ENCODE measurements around the gene IL11. TPM values are rescaled to one million over a fixed set of nuclear protein-coding genes. Genes with fewer than 3 reads are reported as not detected.
A peak's percentile ranks its signal among the peaks of the same experiment; 100 is the strongest.

IL11 gene
- total RNA-seq, 1 experiment from 2014 or later, result 3.9 TPM

- no peak within 1 kb of the TSS for H3T11ph ChIP-seq (ENCODE audit: low read length)
- peak within 1 kb of the TSS; percentile 98 to 100 for H3K4me3 Mint-ChIP-seq
- no peak within 1 kb of the TSS for H3K23ac ChIP-seq (ENCODE audit: insufficient read length, low read depth, low read length)
- TF ChIP-seq CTCF (conservative IDR thresholded peaks at IDR 0.05), result no peak
- no peak within 1 kb of the TSS for H2BK20ac ChIP-seq (ENCODE audit: low read depth, low read length, poor library complexity, severe bottlenecking)
- H3K36me3 Mint-ChIP-seq (ENCODE audit: insufficient read depth in 1 of 3, low read depth in 3 of 3), result peaks cover 33 to 47% (median 37%) of the 10 kb centered on the region in 3 experiments
- no peak within 1 kb of the TSS for H3K56ac ChIP-seq (ENCODE audit: insufficient read length, low read depth, low read length)
- no peak within 1 kb of the TSS for H2BK120ac ChIP-seq (ENCODE audit: low read depth, low read length, poor library complexity, severe bottlenecking)
- H3K4me1 ChIP-seq (ENCODE audit: insufficient read depth, low read length), result peaks cover 8% of the 10 kb centered on the region
- no peak for DNase-seq
- H4K20me1 ChIP-seq (ENCODE audit: control insufficient read depth, insufficient read depth, insufficient read length), result peaks cover 3% of the 10 kb centered on the region
- peak within 1 kb of the TSS; percentile 70 for H3K14ac ChIP-seq (ENCODE audit: insufficient read depth, low read length)
- H3K4ac ChIP-seq (ENCODE audit: low read depth, low read length), result no peak within 1 kb of the TSS
- H3K18ac ChIP-seq (ENCODE audit: insufficient read length, low read depth, low read length), result peak within 1 kb of the TSS; percentile 23
- H2BK15ac ChIP-seq (ENCODE audit: low read depth, low read length), result no peak within 1 kb of the TSS
- peaks cover 15% of the 10 kb centered on the region for H3K79me1 ChIP-seq (ENCODE audit: insufficient read depth, low read depth, low read length, poor library complexity, severe bottlenecking)
- H2AK5ac ChIP-seq (ENCODE audit: insufficient read length, low read length), result no peak within 1 kb of the TSS
- peaks cover 2% of the 10 kb centered on the region; the same call in 1 of the 2 replicates for H3K27me3 ChIP-seq (ENCODE audit: insufficient read depth, low read length)
- H3K27me3 Mint-ChIP-seq (ENCODE audit: low read depth), result peaks cover 31% of the 10 kb centered on the region
- no peak within 1 kb of the TSS for H4K91ac ChIP-seq (ENCODE audit: insufficient read length, low read depth, low read length)
- H2BK12ac ChIP-seq (ENCODE audit: insufficient read length, low read depth, low read length), result no peak within 1 kb of the TSS
- no peak within 1 kb of the TSS for H3K27ac ChIP-seq (ENCODE audit: insufficient read length, low read depth, low read length)
- peaks cover 17% of the 10 kb centered on the region; the same call in 1 of the 2 replicates for H3K79me2 ChIP-seq (ENCODE audit: insufficient read depth, low read length)
- no peak within 1 kb of the TSS for H2AFZ ChIP-seq (ENCODE audit: low read length)
- no peak within 1 kb of the TSS for H4K5ac ChIP-seq (ENCODE audit: insufficient read length, low read depth, low read length)
- H3K9ac ChIP-seq (ENCODE audit: extremely low read depth, insufficient read length, low read length), result peak within 1 kb of the TSS; percentile 69
- H3K9me3 ChIP-seq (ENCODE audit: control insufficient read depth, low read depth, low read length), result no peaks in the 10 kb centered on the region
- H3K23me2 ChIP-seq (ENCODE audit: insufficient read length, low read depth, low read length, poor library complexity, severe bottlenecking), result peaks cover 28% of the 10 kb centered on the region
- H2BK5ac ChIP-seq (ENCODE audit: insufficient read length, low read length), result no peak within 1 kb of the TSS
- H3K27ac Mint-ChIP-seq, result peak within 1 kb of the TSS; percentile 85 to 98 (median 87); a peak in 6 of 7 replicates
- H3K4me1 Mint-ChIP-seq, result peaks cover 32 to 45% of the 10 kb centered on the region in 2 experiments
- peaks cover 2 to 3% of the 10 kb centered on the region in 2 experiments; a peak in 2 of 5 replicates for H3K9me3 Mint-ChIP-seq
- H3K4me2 ChIP-seq (ENCODE audit: insufficient read depth, insufficient read length, low read length), result peak within 1 kb of the TSS; percentile 87
- no peak within 1 kb of the TSS for H4K8ac ChIP-seq (replicated peaks; ENCODE audit: insufficient read length, low read depth, low read length)
- no CpG with 5 or more reads among the region's 72 CpGs for WGBS (ENCODE audit: extremely low coverage, insufficient read length, low lambda C conversion rate)
Measured at GRCh38 chr19:55384131-55384919, 14.1 kb upstream of the IL11 start, which contains the start of gene TMEM238. TSS of gene TMEM238 (minus strand) at chr19:55384292. CDS start at chr19:55384259, 33 bp downstream.

Measured in H9 (cell line).